Measurements from ENCODE around the gene ZNF670.
"Not testable (repeated sequence)": the region's sequence is repeated elsewhere in the genome, so short reads cannot be mapped to it uniquely, and the experiment has no call there.

ZNF670 gene

GRCh38 chr1:247043406-247043805 is 35.2 kb downstream of the ZNF670 start:
- DNase-seq (ENCODE audit: low read depth in 2 of 2), result no peak

- no peak for DNase-seq (ENCODE audit: low read depth in 2 of 2)
Measured at GRCh38 chr1:247037511-247038320, 40.9 kb downstream of the ZNF670 start.

- DNase-seq (ENCODE audit: low read depth in 2 of 2), result not testable (repeated sequence)
Measured at GRCh38 chr1:247032306-247032705, 46.3 kb downstream of the ZNF670 start.

Measured in stimulated activated CD8-positive, alpha-beta memory T cell treated with anti-CD3 and anti-CD28 coated beads, Interleukin-7, amount 100 ng/mL, for 1 hour (primary cell).